GM21515 (cell line): ENCODE data around the gene ZNF76.

ENCODE experiments used
- ATAC-seq: cut with Tn5 transposase; IDR thresholded peaks from one replicate; pipeline ENCODE4 v1.9.1; 2021; ENCODE audit not compliant: unreplicated experiment

ZNF76 gene

DNA sequence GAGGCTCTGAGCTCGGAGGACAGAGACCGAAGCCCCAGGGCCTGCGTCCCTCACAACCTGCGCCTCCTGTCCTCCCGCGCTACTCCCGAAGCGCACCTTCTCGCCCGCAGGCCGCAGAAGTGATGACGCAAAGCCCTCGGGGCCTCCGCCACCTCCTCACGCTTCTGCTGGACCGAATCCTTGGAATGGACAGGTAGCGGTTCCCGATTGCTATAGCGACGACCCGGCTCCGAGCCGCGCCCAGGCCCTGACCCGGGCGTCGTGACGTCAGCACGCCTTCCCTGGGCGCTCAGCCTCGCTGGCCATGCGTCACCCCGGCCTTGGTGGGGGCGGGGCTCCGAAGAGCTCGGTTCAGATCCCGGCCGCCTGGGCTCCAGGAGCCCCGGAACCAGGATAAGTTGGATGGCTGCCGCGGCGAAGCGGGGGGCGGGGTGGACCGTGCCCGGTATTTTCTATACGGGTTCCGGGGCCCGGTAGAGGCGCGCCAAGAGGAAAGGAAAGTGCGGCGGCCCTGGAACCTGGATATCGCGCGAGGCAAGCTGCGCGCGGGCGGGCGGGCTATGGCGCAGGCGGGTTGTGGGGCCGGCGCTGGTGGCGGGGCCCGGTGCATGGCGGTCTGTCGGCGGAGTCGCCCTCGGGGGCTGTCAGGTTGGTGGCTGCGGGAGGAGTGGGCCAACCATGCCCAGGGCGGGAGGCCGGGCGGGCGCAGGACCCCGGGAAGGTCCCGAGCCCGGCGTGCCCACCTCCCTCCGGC is at the start of gene ZNF76:
ZNF76 (plus strand) TSS at position 542 of the 754 bp plus-strand sequence. CDS start 21,417 bp downstream, outside the sequence.
- peak; percentile 78 for ATAC-seq

DNA sequence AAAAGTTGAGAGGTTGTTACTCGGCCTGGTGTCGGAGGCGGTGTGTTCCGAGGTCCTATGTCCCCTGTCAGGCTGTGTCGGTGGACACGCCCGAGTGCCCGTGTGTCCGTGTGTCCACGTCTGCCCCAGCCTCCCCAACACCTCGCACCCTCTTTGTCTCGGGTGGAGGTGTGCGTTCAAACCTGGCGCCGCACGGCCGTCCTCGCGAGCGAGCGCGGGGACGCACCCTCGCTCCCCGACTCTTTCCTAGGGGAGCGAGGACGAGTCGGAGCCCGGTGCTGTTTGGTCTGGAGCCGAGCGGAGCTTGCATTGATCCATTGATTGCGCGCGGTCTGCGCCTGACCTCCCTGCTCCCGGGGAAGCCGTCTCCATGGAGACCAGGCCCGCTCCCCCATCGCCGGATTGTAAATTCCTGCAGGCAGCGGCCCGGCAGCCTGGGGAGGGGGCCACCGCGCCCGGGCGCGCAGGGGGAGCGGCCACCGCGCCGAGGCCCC is 46.2 kb upstream of the ZNF76 start:
- no peak for ATAC-seq

DNA sequence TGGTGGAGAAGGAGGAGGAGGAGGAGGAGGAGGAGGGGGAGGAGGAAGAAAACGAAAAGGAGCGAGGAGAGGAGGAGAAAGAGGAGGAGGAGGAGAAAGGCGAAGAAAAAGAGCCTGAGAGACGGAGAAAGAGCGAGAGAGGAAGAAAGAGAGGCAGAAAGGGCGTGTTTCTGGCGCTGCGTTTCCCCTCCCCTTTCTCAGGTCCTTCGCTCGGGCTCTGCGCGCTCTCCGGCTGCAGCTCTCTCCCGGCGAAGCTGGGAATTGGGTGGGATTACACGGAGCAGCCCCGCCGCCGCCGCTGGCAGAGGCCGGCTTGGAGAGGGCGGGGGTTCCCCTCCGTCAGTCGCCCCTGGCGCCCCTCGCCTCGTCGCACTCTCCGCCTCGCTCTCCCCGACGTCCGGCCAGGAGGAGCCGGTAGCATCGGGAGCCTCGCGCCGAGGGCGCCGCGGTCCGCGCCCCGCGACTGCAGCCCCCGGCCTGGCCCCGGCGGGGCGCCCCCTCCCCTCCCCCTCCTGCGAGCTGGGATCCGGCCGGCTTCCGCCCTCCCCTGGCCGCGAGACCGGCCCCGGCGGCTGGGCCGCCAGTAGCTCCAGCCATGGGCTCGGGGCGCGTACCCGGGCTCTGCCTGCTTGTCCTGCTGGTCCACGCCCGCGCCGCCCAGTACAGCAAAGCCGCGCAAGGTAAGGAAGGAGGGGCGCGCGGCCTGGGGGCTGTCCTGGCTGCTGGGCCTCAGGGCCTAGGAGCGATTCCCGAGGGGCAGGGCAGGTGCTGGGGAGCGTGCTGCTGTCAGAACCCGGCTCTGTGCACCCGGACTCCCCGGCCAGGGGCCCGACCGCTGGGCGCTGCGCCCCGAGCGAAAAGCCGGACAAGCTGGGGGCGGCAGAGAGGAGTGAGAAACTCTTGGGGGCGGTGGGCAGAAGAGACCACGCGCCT is 45.4 kb upstream of the ZNF76 start, which contains the start of gene SCUBE3:
SCUBE3 (plus strand) TSS at position 133 of the 933 bp plus-strand sequence; CDS start at position 596, 463 bp downstream.
- no peak for ATAC-seq

DNA sequence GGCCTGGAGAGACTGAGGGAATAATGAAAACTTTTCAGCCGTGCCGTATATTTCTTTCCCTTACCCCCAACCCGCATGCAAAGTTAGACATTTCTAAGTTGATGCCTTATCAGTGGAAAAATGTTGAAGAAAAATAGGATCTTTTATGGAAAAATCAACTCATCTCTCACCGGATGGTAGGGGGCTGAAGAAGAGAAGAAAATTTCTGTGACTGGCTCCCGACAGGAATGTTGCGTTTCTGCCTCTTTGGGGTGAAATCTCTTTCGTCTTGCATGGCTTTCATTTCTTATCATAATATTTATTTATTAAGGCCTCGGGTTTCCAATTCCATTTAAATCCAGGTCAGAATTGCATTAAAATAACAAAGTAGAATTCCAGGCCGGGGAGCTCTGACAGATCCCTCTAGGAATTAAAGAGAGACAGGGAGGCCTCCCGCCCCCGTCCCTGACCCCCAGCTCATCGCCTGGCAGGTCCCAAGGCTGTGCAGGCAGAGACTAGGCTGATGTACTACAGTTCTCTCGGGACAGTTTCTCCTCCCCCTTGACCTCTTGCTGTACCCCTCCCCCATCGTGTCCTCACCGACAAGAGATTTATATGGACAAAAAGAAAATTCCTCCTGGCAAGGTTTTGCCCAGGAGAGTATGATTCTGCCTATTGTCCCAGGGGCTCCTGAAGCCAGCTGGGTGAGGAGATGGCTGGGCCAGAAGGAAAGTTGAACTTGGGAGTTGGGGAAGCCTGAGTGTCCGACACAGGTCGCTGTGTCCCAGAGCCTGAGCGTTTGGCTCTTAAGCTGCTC is 44.5 kb upstream of the ZNF76 start:
- no peak for ATAC-seq

DNA sequence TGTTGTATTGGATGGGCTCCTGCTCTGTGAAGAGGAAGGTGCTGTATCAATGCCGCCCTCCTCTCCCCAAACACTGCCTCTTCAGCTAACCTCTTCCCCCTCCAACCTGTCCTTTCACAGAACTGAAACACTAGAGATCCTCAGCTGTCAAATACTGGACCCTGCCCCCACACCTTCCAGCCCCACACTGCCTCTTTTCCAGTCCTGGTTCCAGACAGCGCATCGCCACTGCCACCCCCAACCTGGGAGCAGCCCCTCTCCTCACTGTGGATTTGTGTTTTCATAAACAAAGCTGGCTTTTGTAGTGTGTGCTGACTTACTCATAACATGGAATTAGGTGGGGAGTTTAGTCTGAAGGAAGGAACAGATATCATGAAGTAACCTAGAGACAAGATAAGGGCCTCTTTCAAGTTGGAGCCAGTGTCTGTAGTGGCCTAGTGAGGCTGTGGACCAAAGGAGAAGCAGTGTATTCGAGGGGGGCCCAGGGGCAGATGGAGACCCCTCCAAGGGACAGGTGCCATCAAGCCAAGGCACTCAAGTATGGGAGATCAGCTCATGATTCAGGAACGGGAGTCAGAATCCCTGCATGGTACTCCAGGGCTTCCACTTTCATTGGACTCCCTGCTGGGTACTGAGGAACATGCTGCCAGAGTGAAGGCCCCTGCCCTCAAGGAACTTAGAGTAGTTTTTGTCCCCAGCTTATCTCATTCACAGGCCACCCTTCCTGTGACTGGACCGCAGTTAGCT is 43.7 kb upstream of the ZNF76 start:
- no peak for ATAC-seq

DNA sequence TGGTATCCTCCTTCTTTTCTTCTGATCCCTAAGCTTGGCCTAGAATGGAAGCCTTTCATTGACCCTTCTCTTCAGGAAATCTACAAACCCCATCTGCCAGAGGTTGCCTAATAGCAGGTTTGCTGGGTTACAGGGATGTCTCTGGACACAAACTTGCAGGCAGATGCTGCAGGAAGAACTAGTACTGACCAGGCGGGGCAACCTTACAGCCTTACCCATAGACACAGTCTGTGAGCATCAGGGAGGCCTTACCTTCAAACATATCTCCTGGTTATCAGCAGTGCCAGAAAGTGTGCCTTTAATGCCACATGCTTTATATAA is 43.2 kb upstream of the ZNF76 start:
- ATAC-seq: no peak

DNA sequence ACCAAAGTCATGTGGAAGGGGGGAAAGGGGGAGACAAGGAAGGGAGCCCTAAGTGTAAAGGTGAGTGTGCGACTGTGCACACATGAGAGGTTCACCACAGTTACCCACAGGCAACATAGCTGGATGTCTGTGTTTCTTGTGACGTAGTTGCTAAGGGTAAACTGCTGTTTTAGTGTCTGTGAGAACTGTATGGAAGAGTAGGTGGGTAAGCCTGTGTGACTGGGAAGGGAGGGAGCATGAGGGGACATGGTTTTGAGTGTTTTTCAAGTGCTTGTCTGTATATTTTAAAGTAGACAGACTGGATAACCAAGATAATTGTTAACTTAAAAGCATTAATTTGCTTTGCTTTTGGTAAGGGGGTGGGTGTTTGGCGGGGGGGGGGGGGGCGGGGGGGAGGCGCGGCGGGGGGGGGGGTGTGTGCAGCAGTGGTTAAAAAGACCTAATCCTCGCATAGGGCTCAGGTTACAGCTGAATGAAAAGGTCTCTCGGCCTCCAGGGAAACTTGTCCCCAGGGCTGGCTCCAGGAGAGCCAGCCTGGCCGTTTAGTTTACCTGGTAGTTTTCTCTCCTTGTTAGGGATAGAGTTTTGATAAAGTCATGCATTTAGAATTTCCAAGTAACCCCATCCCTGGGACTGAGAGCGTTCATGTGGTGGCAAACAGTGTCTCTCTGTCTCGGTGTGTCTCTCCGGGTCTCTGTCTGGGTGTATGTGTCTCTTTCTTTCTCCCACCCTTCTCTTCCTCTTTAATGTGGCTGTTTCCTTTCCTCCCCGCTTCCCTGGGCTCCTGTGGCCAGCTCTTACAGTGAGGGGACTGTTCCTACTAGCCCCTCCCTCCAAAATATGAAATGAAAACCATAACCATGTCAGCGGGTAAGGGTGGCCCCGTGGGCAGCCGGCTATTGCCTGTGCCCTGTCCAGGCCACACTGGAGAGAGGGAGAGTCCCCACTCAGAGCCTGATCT is 42.4 kb upstream of the ZNF76 start:
- ATAC-seq: no peak

DNA sequence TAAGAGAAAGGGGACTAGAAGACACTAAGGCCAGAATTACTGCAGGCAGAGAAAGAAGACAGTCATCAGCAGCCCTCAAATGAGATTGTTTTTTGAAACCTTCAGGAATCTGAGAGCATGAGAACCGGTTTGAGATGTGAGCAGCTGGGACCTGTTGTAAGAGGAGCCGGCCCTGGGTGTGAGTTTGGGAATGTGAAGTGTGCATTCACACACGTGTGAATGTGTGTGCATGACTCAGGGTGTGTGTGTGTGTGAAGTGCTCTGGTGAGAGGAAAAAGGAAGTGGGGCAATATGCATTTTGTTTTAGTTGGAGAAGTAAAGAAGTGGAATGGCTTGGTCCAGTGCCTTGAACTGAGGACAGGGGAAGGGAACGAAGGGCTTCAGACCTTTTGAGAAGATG is 41.5 kb upstream of the ZNF76 start:
- no peak for ATAC-seq

DNA sequence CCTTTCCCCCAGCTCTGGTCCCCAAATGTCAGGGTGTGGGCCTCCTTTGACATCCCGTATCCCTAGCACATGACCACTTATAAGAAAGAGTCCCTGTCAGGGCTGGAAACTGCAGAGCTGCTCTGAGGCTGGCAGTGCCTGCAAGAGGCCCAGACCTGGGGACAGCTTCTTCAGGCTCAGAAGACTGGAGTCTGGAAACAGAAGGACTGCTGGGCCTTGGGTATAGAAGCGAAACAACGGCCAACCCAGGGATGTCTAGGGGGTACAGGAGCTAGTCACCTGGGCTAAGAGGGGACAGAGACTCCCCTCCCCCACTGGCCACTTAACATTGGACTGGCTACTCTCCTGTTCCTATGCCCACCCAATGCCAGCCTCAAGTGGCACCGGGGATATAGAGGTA is 41.1 kb upstream of the ZNF76 start:
- ATAC-seq: no peak

DNA sequence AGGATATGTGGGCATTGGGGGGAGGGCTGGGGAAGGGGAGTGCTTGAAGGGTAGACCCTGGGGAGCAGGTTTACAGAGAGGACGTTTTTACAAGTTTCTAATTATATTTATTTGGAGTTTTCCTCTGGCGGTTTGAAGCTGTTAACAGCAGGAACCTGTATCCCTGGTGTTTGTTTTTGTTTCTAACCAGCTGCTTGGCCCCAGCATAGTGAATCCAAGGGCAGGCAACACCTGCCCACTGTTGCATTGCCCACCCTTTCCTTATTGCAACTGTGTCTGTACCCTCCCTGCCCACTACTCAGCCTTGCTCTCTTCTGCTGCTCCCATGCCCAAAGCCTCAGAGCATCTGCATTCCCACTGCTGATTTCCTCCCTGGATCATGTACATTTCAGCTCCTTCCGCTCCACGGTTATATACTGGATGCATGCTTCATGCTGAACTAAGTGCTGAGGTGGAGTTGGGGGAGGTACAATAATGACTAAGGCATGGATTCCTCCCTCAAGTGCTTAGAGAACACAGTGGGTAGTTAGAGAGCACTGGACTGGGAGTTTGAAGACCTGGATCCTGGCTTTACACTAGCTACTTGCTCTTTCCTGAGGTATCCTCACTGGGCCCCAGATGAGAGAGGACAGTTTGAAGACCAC is 39.7 kb upstream of the ZNF76 start:
- no peak for ATAC-seq

DNA sequence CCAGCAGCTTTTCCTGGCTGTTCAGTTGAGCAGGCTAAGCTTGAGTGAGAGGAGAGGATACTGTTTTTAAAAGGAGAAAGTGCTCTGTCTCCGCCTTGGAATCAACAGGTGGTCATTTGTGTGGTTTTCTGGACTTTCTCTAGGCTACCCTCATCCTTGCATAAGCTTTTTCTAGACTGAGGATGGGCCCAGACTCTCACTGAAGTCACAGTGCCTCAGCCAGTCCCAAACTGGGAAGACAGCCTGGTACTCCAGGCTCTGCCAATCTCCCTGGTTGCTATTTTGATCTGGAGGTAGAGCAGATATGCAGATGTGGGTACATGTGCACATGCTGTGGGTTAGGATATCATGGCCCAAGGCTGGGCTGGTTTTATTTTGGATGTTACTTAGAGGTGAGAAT is 38.8 kb upstream of the ZNF76 start:
- no peak for ATAC-seq

DNA sequence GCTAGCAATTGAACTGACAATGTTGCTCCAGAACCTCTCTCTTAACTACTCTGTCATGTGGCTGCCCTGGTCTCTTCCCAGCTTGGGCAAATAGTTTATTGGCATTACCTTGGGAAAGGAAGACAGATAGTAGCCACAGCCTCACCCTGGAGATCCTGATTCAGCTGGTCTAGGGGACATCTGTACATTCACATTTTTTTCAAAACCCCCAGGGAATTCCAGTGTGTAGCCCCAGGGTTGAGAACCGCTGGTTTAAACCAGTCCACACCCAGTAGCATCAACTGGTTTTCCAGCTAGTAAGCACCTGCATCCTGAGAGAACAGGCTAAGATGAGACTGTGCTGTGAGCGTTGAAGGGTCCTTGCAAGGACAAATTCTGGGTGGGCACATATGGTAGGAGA is 36.1 kb upstream of the ZNF76 start:
- no peak for ATAC-seq

DNA sequence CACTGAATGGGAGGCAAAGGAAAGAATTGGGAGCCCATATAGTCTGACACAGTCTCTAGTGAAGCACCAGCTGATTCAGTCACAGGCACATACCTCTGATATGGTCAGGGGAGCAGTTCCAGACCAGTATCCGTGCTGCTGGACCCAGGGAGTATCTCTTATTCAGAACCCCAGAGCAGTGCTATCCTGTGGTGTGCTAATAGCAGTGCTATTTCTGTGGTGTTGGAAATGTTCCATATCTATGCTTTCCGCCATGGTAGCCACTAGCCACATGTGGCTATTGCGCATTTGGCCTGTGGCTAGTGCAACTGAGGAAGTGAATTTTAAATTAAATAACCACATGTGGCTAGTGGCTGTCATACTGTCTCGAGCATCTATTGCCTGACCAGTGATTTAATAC is 34.8 kb upstream of the ZNF76 start:
- ATAC-seq: no peak

DNA sequence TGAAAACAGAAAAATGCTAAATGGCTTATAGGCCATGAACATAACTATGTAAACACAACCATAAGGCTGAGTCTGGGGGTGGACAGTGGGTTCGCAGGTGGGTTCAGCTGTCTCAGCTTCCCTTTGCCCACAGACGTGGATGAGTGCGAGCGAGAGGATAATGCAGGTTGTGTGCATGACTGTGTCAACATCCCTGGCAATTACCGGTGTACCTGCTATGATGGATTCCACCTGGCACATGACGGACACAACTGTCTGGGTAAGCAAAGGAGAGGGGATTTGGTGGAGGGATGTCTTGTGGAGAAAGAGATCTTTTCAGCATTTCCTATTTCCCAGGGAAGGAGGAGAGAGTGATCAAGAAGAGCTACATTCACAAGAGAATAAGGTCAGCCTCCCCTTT is 31.1 kb upstream of the ZNF76 start:
- no peak for ATAC-seq

DNA sequence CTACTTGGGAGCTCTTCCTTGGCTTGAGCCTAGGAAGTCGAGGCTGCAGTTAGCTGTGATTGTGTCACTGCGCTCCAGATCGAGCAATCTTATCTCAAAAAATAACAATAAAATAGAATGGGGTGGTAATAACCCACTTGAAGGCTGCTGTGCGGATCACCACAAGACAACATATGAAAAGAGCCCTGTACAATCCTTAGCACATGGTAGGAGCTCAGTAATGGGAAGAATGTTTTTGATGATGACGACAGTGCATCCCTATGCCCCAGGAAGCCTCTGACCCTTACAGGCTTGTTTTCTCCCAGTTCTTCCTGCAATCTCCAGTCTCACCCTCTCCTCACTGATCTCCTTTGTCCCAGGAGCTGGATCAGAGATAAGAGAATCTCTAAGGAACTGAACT is 30.2 kb upstream of the ZNF76 start:
- ATAC-seq: no peak

DNA sequence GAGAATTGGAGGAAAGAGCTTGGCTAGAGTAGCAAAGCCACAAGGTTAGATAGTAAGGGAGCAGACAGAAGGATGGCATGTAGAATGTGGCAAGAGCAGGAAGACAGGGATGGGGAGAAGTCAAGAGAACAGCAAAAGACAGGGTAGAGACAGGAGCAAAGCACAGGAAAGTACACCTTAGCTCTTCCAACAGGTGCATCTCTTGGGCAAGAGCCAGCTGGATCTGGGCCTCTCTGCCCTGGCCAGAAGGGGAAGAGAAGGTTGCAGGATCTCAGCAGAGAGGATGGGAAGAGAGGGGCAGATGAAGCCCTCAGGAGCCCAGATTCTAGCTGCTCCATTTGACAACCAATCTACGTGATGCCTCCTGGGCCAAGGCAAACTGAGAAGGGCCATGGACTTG is 29.0 kb upstream of the ZNF76 start:
- no peak for ATAC-seq

DNA sequence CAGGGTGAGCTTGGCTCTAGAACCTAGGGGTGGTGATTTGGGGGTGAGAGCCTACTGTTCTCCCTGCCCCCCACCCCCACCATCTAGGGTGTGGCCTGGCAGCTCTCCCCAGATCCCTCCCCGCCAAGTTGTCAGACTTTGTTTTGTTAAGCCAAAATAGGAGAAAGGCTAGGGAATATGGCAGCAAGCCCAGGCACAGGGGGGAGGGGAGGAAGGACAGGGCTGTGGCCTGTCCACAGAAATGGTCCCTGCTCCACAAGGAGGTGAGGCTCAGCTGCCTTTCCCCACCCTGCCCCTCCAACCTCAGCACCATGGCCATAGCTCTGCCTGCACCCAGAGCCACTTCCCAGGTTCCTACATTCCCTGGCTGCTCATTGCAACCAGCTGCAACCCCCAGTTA is 28.6 kb upstream of the ZNF76 start:
- no peak for ATAC-seq

DNA sequence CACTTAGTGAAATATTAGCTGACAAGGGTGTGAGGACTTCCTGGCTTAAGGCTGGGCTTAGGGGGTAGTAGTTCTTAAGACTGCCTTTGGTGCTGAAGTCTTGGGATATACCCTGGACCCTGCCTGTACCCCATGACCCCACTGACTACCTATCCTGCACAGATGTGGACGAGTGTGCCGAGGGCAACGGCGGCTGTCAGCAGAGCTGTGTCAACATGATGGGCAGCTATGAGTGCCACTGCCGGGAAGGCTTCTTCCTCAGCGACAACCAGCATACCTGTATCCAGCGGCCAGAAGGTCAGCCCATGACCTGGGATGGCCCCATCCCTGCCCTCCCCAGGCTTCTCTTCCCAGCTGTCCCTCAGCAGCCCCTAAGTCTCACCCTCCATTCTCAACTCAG is 28.0 kb upstream of the ZNF76 start:
- ATAC-seq: no peak

DNA sequence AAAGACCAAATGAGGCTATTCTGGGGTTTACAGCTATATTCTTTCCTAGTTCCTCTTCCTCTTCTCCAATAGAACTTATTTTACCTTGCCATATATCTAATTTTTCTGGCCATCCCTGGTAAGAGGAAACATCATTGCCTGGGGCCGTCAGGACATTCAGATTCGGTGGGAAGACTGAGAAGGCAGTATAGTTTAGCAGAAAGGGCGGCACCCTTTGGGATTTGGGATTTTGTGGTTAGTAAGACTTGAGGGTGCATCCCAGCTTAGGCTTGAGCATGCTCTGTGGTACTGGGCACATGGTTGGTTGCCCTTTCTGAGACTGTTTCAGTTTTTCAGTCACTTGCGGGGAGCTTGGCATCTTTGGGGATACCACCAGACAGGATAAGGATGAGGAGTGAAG is 24.6 kb upstream of the ZNF76 start:
- ATAC-seq: no peak
